GM10266 (cell line): ENCODE results near the gene SH3BP5L.
A peak's percentile ranks its signal among the peaks of the same experiment; 100 is the strongest.

ENCODE experiments used
- DNase-seq: peaks from one replicate; pipeline ENCODE4 v3.0.0; 2012; ENCODE audit errors: extremely low spot score
- TF ChIP-seq, protein P1 (sequence below): IDR thresholded peaks from 2 replicates; pipeline ENCODE4 v1.5.1; 2012; ENCODE audit warnings: mild to moderate bottlenecking, low read depth; ENCODE audit not compliant: control insufficient read depth, insufficient read depth; ENCODE audit errors: missing control alignments

The SH3BP5L gene

DNA sequence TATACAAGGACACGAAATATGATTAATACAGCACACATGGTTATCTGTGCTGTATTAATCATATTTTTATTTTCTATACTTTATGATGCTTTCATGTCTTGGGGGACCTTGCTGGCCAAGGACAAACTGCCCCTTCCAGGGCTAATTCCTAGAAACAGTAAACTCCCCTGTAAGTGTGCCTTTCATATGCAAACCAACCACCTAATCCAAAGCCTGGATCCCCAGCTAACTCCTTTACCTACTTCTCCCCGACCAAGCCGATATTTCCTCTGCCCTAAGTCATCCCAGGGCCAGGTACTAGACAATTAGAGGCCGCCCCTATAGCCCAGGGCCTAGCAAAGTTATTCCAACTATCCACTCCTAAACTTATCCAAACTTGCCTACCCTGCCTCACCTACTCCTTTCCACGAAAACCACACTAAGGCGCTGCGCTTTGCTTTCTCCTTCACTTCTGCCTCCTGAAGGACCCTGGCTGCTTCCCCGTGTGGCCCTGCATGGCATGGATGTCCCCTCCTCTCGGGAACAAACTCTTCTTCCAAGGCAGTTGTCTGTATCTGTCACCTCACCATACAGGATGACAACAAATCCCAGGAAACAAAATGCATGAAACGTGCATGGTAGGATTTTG is 10.2 kb downstream of the SH3BP5L start:
- DNase-seq: no peak
- TF ChIP-seq, protein P1, sequence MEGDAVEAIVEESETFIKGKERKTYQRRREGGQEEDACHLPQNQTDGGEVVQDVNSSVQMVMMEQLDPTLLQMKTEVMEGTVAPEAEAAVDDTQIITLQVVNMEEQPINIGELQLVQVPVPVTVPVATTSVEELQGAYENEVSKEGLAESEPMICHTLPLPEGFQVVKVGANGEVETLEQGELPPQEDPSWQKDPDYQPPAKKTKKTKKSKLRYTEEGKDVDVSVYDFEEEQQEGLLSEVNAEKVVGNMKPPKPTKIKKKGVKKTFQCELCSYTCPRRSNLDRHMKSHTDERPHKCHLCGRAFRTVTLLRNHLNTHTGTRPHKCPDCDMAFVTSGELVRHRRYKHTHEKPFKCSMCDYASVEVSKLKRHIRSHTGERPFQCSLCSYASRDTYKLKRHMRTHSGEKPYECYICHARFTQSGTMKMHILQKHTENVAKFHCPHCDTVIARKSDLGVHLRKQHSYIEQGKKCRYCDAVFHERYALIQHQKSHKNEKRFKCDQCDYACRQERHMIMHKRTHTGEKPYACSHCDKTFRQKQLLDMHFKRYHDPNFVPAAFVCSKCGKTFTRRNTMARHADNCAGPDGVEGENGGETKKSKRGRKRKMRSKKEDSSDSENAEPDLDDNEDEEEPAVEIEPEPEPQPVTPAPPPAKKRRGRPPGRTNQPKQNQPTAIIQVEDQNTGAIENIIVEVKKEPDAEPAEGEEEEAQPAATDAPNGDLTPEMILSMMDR: no peak

DNA sequence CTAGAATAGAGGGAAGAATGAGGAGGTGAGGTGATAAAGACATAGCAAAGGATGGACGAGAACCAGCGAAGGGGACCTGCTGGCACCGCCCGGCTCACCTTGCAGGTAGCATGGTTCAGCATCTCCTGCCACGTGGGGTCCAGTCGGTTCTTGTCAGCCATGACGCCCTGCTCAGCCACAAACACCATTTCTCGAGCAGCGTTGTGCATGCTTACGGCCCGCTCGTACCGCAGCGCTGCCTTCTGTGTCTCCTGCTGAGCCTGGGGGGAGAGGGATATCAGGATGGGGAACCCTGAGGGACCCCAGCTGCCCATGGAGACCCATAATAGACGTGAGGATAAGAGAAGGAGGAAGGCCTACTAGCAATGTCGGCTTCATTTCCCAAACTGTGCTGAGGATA is 11.4 kb downstream of the SH3BP5L start:
- DNase-seq: no peak
- TF ChIP-seq, protein P1: no peak

DNA sequence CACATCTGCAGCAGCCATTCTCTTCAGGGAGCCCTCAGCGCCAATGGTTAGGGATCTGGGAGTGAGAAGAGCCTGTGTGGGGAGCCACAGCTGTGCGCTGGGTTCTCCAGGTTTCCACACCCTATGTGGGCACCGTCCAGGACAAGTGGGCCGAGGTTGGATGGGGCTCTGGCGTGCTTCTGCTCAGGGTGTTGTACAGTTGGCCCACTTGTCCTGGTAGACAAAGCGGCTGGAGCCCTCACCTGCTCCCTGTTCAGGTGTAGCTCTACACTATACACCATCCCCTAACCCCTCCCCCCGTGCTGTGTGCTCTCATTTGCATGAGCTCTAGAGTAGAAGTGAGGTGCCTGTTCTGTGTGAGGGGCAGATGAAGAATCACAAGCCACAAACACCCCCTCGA is 12.2 kb downstream of the SH3BP5L start:
- TF ChIP-seq, protein P1: no peak
- DNase-seq: no peak

DNA sequence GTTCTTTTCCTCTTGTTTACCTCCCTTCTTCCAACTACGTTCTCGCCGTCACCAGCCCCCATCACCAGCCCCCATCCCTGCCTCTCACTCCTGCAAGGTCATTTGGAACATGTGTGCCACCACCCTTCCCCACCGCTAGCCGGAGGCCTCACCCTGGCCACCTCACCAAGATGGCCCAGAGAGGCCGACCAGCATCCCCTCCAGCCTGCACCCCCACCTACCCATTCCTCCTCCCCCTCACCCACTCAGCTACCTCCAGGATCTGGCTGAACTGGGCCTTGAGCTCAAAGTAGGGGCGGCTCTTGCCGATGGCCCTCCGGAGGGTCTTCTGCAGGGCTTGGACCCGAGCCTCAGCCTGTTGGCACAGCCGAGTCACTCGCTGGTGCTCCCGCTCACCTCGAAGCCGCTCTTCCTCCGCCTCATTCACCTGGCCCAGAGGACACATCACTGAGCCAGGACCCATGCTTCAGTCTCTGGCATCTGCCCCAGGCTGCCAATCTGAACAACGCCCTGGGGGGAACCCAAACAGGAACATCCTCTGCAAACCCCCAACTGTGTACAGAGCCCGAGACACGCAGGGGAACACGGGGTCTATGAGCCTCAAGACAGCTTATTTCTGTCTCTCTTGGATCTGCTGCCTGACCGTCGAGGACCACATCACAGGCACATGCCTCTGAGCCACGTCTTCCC is 12.8 kb downstream of the SH3BP5L start:
- TF ChIP-seq, protein P1: no peak
- DNase-seq: no peak

DNA sequence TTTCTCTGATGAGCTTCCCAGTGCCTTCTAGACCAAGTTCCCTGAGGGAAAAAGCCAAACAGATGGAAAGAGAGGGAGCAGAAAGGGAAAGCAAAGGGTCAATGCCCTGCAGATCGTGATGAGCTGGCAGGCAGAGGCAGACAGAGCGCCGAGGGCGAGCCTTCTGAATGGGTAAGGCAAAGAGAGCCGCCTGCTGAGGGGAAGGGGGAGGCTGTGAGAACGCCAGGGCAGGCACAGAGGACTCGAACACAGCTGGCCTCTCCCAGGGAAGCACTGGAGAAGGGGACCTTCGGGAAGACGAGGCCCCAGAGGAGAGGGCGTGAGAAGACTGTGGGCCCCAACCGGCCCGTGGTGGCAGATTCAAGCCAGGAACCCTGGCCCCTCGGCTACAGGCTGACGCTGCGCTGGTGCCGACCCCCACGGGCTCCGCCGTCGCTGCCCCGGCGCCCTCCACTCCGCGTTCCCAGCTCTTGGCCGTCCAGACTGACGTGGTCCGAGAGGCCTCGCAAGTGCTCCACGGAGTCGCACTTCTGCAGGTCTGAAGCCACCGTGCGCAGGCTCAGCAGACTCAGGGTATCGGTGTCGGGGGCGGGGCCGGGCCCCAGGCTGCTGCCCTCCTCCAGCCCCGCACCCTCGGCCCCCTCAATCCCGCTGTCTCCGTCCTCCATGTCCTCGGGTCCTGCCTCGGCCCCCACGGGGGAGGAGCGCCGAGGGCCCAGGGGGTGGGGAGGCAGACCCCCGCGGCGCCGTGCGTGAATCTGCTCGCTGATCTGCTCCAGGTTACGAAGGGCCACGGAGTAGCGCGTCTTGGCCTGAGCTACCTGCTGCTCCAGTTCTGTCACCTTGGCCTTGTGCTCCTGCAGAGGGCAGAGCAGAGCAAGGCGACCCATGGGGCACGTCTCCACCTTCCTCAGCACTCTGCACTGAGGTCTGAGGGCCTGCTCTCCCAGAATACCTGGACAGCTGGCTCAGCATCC is 13.9 kb downstream of the SH3BP5L start:
- TF ChIP-seq, protein P1: peak; percentile 37
- no peak for DNase-seq

DNA sequence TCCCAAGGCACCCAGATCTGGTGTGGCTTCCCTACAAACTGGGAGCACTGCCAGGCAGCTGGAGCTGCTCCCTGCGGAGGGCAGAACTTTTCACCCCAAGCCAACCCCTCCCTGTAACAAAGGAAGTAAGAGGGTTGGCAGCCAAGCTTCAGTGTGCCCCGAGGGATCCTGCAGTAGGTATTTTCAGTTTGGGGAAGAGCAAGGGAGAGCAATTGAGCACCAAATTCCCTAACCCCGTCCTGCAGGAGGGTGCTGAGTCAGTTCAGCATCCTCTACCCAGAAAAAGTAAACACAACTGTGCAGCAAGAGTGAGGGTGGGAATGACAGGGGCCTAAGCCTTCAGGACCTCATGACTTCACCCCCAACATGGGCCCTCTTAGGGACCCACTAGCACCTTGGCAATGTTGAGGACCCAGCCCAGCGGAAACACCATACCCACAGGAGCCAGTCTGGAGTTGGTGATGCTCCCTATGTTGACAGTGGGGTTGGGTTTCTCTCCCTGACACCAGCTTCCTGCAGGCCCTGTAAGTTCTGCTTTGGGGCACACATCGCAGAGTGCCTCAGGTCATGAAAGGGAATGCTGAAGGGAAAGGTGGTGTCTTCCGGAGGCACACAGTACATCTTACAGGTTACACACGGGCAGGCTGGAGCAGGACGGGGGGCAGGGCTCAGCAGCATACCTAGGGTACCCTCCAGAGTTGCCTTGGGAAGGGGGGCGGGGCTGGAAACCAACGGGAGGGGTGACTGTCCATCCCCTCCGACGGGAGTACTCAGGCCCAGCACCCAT is 14.8 kb downstream of the SH3BP5L start:
- no peak for DNase-seq
- TF ChIP-seq, protein P1: no peak
